Choroid plexus epithelial cell (primary cell): Measurements from ENCODE around the gene EPHB2.

Source experiments
- DNase-seq: peaks from one replicate; pipeline ENCODE4 v3.0.0-alpha.2; 2010; ENCODE audit warnings: low read depth
- H3K4me3 ChIP-seq: 2 replicates; pipeline ENCODE4 v1.5.1; 2011; ENCODE audit warnings: low read depth, mild to moderate bottlenecking, control low read depth, low read length, moderate library complexity
- TF ChIP-seq, protein P1 (sequence below): conservative IDR thresholded peaks from 2 replicates; pipeline ENCODE4 v1.5.1; 2011; ENCODE audit warnings: low read depth, mild to moderate bottlenecking, control low read depth, inconsistent platforms, low read length, moderate library complexity

EPHB2 gene

DNA sequence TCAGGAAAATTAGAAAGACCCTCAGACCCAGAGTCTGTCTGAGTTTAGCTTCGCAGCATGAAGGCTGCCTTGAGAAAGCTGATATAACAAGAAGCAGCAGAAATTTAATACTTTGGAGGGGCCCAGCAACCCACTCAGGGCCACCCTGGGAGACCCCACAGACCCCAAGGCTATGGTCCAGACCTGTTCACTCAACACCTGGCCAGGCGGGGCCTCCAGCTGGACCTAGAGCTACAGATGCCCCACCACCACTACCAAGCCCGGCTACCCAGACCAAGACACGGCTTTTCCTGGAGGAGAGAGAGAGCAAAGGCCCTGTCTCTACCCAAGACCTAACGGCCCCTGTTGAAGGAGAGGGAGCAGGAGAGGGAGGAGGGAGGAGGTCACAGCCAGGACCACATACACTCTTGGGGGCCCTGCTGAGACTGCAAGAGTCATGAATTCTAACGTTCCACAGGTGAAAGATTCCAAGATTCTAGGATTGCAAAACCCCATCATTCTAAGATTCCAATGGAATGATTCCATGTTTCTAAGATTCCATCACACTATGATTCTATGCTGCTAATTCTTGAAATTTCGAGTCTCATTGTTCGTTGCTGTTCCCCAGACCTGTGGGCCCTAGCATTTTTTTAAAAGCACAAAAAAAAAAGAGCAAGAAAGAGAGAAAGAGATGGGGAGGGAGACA, 208.8 kb downstream of the EPHB2 start:
- TF ChIP-seq, protein P1, sequence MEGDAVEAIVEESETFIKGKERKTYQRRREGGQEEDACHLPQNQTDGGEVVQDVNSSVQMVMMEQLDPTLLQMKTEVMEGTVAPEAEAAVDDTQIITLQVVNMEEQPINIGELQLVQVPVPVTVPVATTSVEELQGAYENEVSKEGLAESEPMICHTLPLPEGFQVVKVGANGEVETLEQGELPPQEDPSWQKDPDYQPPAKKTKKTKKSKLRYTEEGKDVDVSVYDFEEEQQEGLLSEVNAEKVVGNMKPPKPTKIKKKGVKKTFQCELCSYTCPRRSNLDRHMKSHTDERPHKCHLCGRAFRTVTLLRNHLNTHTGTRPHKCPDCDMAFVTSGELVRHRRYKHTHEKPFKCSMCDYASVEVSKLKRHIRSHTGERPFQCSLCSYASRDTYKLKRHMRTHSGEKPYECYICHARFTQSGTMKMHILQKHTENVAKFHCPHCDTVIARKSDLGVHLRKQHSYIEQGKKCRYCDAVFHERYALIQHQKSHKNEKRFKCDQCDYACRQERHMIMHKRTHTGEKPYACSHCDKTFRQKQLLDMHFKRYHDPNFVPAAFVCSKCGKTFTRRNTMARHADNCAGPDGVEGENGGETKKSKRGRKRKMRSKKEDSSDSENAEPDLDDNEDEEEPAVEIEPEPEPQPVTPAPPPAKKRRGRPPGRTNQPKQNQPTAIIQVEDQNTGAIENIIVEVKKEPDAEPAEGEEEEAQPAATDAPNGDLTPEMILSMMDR: no peak
- no peak overlapping the region for H3K4me3 ChIP-seq
- peak; percentile 28 for DNase-seq

DNA sequence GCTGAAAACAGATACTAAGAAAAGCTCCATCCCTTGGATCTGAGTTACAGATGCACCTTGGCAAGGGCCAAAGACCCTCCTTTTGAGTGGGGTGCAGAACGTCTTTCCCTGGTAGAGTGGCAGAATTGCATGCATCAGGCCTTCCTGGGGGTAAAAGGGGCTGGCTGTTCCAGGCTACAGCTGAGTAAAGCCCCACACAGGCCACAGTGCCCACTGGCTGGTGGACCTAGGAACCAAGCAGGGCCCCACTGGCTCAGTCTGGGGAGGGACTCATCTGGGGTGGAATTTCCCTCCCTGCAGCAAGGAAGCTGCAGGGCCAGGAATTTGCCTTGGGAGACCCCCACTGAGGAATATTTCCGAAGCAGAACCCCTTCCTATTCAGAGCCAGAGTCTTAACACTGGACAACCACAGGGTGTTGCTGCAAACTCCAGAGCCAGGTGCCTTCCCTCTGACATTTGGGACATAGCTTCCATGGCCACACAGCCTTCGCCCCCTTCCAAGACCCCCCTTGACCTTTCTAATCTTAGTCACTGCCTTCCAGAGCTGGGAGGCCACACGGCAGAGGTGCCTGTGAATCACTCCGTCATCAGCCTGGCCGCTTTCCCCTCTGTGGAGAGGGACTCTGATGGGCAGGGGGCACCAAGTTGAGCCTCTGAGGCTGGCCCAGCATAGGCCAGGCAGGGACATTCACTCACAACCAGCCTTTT, 209.5 kb downstream of the EPHB2 start:
- TF ChIP-seq, protein P1: no peak
- H3K4me3 ChIP-seq: no peak overlapping the region
- DNase-seq: no peak

DNA sequence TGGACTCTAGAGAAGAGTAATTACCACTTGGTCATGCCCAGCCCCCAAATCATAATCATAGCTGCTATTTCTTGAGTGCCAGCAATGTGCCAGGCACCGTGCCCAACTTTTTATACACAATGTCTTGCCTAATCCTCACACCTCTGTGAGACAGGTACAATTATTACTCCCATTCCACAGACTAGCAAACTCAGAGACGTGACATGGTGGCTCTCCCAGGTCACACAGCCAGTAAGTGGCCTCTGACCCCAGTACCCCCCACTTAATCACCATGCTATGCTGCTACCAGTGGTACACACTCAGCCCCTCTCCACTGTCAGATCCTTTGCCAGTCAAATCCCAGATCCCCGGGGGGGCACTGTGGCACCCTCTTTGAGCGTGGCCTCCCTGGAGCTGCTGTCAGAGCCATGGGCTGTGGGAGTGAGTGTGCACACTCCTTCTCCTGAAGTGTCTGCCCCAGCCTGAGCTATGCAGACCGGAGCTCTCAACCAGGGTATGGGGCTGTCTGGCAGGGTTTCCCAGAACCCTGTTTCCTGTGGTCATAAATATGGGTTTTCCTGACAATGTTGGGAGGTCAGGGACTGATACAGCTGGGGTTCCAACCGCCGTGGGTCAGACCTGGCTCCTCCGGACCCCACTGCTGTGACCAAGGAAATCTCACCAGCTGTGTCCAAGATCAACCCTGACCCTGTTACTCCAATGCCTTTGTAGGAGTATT, 210.3 kb downstream of the EPHB2 start:
- no peak overlapping the region for H3K4me3 ChIP-seq
- TF ChIP-seq, protein P1: no peak
- no peak for DNase-seq

DNA sequence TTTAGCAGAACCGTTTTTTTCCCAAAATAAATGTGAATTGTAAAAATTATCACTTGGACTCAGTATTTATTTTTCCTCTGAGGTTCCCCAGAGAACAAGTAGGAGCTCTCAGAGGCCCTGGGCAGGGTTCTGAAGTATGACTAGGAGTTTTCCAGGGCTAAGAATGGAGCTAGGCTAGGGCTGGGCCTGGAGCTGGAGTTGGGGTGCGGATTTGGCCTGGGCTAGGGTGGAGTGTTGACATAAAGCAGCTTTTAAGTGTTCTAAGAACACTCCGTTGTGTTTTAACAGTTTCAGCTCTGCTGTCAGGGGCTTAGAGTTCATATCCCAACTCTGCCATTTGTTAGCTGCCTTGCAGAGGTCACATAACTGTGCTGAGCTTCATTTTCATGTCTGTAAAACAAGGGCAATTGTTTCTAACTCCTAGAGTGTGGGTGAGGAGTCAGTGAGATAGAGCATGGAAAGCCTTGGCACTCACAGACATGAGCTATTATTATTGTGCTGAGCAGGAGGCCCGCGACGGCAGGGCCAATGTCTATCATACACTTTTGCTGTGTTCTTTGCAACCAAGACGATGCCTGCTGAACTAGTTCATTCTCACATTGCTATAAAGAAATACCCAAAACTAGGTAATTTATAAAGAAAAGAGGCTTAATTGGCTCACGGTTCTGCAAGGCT, 210.9 kb downstream of the EPHB2 start:
- no peak overlapping the region for H3K4me3 ChIP-seq
- TF ChIP-seq, protein P1: no peak
- no peak for DNase-seq

DNA sequence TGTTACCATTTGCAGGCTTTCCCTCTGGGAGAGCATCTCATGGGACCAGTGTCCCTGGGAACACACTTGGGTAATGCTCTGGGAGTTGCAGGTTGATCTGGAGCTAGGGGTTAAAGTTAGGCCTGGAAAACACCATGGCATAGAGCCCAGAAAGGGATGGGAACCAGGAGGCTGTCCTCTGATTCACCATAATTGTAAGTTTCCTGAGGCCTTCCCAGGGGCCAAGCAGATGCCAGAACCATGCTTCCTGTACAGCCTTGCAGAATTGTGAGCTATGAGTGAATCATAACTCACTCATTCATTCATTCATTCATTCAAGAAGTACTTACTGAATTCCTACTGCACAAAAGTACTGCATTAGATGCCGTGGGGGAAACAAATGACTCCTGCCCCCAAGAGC, 212.0 kb downstream of the EPHB2 start:
- H3K4me3 ChIP-seq: no peak overlapping the region
- TF ChIP-seq, protein P1: no peak
- no peak for DNase-seq

DNA sequence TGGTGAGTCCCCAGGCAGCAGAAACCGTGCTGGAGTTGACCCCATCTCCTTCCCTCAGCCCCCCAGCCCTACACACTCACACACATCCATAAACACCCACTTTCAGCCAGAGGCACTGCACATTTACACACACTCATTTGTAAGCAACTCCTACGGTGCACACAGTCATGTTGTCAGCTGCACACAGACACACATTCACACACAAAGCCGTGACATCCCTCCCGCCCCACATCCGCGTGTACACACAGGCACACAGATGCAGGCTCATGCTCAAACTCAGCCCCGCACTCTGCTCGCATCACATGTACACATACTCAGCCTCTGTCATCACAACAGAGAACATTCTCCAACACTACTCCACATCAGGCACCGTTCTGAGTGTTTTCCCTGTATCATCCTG, 214.5 kb downstream of the EPHB2 start:
- no peak overlapping the region for H3K4me3 ChIP-seq
- no peak for DNase-seq
- TF ChIP-seq, protein P1: no peak
